ENCODE measurements around the gene SDK1.
"Not testable (repeated sequence)": the region's sequence is repeated elsewhere in the genome, so short reads cannot be mapped to it uniquely, and the experiment has no call there.

SDK1 gene

DNA sequence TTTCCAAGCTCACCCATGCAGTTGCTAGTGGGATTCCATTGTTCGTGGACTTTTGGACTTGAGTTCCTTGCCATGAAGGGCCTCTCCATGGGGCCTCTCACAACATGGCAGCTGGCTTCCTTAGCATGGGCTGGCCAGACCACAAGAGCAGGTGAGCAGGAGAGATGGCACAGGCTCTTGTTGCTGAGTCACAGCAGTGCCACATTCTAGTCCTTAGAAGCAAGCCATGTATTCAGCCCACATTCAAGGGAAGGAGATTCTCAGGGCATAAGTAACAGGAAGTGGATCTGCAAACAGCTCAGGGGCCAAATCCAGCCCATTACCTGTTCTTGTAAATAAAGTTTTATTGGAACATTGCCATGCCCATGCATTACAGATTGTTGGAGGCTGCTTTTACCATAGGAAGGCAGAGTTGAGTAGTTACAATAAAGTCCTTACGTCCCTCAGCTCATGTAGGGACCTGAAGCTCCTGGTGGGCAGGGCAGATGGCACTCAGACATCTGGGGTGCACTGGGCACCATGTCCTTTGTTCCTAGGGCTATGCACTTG is 899.6 kb downstream of the SDK1 start:
- no peak for DNase-seq

DNA sequence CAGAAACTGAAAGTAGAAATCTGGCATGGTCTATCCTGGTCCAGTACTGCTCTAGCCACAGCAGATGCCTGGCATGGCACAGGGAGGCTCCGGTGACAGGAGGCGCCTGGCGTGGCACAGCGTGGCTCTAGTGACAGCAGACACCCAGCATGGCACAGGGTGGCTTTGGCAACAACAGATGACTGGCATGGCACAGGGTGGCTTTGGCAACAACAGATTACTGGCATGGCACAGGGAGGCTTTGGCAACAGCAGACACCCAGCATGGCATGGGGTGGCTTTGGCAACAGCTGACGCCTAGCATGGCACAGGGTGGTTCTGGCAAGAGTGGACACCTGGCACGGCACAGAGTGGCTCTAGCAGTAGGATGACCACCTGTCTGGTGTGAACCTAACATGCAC is 900.5 kb downstream of the SDK1 start:
- DNase-seq, result no peak

DNA sequence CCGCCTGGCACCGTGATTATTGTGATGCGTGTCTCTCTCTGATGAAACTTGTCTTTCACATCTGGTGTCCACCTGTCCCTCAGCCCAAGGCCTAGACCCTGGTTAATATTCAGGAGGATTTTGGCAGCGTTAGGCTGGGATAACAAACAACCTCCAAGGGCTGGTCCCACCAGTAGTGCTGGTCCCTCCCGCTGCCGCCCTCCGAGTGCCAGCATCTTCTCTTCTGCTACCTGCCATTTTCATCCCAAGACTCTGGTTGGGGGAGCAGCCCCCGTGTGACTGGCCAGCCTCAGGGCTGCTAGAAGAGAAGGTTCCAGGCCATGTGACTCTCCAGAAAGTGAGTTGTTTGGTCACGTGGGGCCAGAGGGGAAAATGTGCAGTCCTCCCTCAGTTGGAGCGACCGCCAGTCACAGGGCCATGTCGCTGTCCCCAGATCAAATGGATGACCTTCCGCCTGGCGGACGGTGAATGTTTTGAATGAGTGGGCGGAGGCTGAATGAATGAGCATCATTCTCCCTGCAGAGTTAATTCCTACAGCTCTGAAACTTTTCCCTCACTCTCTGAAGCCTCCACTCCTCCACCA is 901.2 kb downstream of the SDK1 start:
- no peak for DNase-seq

DNA sequence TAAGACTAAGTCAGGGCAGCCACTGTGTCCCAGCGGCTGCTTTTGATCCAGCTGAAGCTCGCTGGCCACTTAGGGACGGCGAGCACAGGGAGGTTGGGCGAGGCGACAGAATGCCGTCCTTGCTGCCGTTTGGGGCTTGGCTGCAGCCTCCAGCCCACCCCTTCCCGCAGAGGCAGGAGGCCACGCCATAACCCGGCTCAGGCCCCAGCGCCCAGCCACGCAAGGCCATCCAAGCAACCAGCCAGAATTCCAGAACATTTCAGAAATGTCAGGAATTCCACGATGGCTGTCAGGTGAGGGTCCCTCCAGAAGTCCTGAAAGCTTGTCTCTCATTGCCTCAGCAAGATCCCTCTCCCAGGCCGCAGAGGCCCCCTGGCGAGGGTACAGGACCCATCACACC is 901.9 kb downstream of the SDK1 start:
- no peak for DNase-seq

DNA sequence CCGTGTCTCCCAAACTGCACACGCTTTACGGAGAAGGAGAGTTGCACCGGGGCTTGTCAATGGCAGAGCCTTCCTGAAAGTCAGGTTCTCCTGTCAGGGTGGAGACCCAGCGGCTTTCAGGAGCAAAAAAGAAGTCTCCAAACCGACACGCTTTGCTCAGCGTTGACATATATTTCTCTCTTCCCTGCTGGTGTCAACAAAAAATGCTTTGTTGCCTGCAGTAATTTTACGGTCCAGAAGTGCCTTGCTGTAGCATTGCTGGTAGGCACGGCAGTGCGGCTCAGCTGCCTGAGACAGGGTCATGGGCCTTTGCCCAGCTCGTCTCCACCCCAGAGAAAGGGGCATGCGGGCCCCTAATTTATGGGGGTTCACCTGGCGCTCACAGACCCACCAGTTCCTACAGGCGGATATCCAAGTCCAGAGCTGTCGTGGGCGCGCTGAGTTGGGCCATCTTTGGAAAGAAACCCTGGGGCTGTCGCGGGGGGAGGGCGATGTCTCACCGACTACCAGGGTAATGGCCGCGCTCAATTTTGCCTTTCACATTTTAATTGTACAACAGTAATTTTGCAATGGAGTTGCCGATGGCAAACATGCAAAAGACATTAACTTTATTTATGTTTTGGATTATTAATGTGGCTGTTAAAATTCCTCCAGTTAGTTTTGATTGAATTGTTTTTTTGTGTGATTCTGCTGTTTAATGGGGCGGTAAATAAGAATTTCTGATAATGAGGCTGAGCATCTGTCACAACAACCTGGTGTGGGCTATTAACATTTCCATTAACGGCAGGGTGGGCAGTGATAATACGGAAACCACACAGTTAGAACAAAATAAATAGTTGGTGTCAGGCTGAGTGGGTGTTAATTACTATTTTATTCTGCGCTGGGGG is 902.8 kb downstream of the SDK1 start:
- DNase-seq, result no peak

DNA sequence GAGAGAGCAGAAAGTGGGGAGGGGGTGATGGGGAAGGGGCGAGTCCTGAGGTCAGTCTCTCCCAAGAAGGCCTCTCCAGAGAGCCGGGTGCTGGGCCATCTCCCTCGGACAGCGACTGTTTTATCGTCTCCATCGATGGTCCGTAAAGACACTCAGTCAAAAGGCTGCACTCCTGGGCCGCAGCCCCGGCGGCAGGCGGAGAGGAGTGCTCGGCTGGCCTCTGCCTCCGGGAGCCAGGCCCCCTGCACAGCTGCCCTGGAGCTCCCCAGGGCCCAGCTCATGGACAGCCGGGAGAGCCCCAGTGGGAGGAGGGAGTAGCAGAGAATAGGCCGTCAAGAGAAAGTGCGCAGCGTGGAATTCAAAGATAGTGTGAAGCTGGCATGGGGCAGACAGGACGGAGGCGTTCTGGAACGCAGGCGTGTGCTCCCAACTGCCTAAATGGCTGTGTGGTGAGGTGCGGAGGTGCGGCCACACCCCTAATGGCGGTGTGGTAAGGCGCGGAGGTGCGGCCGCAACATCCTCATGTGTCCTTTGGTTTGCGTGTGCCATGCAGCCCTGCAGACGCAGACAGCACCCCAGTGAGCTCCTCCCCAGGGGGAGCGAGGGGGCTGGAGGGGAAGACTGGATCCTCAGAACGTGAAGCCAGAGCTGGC is 903.6 kb downstream of the SDK1 start:
- DNase-seq, result no peak

DNA sequence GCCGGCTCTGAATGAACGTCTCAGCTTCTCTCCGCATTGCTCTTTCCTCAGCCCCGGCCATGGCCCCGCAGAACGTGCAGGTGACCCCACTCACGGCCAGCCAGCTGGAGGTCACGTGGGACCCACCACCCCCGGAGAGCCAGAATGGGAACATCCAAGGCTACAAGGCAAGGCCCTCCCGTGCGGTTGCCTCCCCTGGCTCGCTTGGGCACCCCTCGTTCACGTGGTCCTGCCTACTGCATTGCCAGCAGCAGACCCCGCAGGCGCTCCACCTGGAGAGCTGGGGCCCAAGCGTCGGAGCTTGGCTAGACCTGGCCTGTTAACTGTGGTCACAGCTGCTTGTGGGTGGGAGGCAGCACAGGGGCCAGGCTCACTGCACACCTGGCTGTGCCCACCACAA is 904.8 kb downstream of the SDK1 start:
- no peak for DNase-seq

DNA sequence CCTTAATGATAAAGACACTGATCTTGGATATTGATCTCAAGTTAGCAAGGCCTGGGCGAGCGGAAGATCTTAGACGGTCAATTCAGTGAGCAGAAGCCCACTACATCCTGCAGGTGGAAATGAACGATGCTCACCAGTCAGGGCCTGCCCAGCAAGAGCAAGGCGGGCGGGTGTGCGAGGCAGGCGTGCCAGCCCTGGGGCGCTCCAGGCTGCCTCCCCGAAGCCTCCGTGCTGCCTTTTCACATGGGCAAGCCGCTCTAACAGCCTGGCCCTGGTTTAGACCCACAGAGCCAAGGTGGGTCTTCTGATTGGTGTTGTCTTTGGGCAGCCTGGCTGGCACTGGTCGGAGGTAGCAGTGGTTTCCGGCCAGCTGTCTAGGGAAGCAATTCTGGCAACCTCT is 906.0 kb downstream of the SDK1 start:
- DNase-seq, result no peak

DNA sequence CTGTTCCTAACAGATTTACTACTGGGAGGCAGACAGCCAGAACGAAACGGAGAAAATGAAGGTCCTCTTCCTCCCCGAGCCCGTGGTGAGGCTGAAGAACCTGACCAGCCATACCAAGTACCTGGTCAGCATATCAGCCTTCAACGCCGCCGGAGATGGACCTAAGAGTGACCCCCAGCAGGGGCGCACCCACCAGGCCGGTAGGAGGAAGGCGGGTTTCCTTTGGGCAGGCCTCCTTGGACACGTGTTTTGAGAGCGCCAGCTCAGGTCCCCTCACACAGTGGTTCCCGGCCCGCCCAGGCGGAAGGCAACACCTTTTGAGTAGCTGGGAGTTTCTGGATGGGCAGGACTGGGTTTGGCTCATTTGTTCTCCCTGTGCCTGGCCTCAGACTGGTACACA is 907.0 kb downstream of the SDK1 start:
- DNase-seq, result no peak

DNA sequence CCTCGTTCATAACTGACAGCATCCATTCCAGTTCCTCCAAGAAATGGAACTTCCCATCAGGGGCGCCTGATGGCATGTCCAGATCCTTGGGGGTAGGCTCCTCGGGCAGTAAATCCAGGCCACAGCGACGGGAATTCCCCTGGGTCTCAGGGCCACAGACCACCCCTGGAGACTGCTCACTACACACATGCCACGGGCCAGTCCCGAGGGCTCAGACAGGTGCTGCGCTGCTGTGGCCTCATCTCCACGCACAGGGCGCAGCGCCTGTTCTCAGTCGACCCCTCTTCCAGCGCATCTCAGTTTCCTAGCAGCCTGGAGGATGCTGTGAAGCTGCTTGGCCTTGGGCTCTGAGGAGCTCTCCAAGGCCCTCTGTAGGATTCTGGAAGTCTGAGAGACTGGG is 907.5 kb downstream of the SDK1 start:
- DNase-seq, result no peak

DNA sequence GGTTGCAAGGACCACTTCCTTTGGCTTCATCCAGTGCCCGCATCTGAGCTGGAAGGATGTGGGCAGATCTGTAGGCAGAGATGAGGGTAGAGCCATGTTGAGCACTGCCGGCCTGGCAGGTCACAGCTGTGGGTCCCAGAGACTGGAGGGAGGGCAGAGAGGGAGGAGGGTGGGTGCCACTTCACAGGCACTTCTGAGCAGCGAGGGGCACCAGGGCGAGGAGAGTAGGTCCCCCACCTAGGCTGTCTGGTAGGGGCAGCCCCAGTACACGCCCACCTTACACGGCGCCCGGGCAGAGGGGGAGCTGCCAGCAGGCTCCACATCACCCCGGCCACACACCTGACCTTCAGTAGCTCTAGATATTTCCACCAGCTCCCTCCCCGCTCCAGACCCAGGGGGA is 908.1 kb downstream of the SDK1 start:
- no peak for DNase-seq

DNA sequence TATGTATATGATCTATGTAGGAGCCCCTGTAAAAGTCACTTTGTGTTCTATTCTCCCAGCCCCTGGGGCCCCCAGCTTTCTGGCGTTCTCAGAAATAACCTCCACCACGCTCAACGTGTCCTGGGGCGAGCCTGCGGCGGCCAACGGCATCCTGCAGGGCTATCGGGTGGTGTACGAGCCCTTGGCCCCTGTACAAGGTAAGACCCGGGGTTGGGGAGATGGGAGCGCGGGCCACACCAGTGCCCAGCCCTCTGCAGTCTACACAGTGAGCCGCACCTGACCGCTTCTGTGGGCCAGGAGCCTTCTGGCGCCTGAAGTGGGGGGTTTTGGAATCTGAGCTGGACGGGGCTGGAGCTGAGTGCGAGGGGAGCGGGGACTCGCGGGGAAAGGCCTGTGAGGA is 908.9 kb downstream of the SDK1 start:
- DNase-seq, result no peak

DNA sequence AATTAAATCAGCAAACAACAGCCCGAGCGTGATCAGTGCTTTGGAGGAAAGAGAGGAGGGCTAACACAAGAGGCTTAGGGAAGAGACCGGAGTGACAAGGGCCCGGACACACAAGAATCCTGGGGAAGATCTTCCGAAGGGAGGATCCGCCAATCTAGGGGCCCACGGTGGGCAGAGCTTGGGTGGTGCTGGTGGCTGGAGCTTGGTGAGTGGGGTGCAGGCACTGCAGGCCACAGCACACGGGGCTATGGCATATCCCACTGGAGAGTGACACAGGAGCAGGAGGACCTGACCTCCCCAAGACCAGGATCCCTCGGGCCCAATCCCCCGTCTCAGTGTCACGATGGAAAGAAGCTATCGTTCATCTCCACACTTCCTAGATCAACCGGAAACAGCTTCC is 909.8 kb downstream of the SDK1 start:
- no peak for DNase-seq

DNA sequence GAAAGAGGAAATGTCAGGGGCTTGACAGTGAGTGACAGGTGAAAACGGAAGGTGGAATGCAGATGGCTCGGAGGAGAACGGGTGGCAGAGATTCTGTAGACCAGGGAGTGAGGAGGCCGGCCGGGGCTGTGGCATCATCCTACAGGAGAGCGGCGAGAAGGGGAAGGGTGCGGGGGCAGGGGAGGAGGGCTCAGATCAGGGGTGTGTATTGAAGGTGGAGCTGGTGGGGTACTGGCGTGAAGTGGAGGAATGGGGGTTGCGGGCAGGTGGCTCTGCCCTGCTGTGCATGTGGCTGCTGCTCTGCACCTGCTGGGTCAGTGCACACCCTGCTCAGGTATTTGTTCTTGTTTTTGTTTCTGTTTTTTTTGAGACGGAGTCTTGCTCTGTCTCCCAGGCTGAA is 910.2 kb downstream of the SDK1 start:
- DNase-seq, result no peak

DNA sequence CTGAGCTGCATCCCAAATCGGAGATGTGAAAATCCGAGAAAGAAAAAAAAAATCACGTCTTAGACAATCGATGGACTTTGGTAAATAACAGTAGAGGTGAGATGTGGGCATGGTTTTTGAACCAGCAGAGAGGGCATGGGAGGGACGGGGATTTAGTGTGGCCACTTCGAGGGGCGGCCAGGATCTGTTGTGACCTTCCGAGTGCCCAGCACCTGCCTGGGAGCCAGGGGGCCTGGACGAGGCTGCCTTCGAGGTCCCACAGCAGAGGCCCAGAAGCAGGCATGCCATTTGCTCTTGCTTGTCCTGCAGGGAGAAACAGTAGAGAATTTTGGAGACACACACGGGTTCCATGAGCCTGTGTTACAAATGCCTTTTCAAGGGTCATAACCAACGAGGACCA is 911.3 kb downstream of the SDK1 start:
- DNase-seq, result no peak

DNA sequence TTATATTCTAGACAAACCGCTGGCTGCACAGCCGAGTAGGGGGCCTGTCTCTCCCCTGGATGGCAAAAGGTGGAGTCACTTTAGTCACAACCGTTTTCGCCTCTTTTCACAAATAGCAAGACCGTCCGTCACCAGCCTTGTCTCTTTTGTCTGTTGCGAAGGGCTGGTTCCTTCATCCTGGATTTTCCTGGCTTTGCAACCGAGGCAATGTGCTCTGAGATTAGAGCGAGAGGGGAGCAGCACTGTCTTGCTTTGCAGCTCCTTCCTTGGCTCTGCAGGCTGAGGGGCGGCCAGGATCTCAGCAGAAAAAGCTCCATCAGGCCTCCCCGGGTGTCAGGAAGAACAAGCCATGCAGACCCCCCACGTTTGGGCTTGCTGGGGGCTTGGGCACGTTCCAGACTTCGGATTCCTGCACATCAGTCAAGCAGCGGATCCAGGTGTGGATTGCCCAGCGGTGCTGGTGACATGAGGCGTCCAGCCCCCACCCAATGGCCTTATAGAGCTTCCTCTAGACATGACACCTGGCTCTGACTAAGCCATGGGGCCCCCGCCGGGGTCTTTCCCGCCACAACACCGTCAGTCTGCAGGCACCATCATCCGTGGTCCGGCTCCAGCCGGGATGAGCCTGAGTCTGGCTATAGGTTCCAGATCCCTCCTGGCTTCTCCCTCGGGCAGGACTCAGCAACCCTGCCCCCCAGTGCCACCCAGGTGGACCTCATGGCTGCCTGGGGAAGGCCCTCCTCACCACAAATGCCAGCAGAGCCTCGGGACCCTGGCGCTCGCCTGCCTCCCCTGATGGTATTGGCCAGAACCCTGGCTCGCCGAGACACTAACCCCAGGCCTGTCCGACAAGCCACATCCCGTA is 913.5 kb downstream of the SDK1 start:
- no peak for DNase-seq

DNA sequence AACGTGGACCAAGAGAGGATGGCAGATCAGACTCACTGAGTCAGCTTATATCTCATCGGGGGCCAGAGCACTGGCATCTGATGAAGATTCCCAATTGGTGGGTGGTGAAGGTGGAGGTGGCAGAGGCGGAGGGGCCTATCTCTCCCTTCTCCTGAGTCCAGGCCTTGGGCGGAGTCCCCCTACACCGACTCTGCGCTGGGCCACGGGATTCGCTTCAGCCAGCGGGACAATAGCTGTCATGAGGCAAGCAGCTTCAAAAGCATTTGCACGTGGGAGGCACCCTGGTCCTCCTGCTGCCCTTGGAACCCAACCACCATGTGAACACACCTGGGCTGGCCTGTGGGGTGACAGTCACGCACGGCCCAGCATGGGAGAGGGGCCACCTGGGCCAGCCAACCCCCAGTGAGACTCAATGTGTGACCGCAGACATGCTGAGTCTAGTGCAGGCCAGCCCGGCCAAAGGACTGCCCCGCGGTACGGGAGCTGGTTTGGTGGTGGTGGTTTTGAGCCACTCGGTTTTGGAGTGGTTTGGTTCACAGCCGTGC is 914.2 kb downstream of the SDK1 start:
- no peak for DNase-seq

DNA sequence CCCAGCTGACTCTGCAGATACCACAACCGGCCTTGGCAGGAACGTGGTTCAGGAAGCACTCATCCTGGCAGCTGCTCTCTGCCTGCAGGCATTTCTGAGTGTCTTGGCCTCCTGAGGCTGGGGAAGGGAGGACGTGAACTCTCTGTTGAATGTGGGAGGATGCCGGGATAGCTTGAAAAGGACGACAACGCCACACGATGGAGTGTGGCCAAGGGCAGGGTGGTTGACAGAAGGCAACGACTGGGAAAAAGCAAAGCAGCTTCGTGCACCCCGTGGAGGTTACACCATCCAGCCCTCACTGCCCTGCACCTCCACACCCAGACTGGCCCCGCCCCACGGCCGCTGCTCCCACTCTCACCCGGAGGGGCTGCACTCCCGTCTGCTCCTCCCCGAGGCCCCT is 915.0 kb downstream of the SDK1 start:
- DNase-seq, result no peak

DNA sequence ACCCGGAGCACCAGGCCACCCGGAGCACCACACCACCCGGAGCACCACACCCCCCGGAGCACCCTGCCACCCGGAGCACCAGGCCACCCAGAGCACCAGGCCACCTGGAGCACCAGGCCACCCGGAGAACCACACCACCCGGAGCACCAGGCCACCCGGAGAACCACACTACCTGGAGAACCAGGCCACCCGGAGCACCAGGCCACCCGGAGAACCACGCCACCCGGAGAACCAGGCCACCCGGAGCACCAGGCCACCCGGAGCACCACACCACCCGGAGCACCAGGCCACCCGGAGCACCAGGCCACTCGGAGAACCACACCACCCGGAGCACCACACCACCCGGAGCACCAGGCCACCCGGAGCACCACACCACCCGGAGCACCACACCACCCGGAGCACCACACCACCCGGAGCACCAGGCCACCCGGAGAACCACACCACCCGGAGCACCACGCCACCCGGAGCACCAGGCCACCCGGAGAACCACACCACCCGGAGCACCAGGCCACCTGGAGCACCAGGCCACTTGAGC is 916.1 kb downstream of the SDK1 start:
- DNase-seq, result not testable (repeated sequence)

DNA sequence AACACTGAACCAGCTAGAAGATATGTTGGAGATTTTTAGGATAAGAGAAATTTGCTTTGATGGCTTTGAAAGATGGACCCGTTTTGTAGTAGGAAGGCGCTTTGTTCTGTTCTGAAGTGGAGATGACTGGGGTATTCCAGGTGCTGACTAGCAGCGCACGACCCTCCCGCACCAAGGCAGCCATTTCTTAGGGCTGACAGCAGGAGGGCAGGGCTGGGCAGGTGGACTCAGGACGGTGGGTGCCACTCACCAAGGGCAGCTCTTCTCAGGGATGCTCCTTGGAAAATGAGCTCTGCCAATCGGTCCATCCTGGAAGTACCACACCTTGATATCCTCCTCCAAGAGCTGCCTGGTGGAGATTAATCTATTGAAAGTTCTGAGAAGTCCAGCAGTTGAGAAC is 917.4 kb downstream of the SDK1 start:
- no peak for DNase-seq

DNA sequence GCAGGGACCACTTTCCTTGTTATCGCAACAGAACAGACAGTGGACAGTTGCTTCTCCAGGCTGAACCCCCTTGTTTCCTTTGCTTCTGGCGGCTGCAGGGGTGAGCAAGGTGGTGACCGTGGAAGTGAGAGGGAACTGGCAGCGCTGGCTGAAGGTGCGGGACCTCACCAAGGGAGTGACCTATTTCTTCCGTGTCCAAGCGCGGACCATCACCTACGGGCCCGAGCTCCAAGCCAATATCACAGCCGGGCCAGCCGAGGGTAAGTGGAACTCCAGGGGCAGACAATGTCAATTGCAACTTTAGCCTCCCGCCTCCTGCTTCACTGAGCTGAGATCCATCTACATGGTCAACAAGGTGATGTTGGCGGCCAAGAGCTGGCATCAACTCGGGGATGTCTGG is 919.0 kb downstream of the SDK1 start:
- DNase-seq, result no peak

DNA sequence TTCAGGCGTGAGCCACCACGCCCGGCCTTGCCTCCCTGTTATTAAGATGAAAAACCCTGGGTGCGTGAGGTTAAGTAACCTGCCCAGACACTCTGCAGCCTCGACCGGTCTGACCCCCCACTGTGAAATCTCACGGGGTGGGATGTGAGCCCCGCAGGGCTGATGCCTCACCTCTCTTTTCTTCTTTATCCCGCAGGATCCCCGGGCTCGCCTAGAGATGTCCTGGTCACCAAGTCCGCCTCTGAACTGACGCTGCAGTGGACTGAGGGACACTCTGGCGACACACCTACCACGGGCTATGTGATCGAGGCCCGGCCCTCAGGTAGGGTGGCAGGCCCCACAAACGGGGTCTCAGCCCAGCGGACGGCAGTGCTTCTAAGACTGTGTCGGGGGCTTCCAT is 920.0 kb downstream of the SDK1 start:
- DNase-seq, result no peak

Measured in 8988T (cell line).